NCI-H2171 treated with DMSO at 0.1 percent for 48 hours (cell line): ENCODE results near the gene BMP5.

Experiments
- DNase-seq: peaks from one replicate; lab custom pipeline; 2025; lab: John Stamatoyannopoulos, UW

BMP5 gene

DNA sequence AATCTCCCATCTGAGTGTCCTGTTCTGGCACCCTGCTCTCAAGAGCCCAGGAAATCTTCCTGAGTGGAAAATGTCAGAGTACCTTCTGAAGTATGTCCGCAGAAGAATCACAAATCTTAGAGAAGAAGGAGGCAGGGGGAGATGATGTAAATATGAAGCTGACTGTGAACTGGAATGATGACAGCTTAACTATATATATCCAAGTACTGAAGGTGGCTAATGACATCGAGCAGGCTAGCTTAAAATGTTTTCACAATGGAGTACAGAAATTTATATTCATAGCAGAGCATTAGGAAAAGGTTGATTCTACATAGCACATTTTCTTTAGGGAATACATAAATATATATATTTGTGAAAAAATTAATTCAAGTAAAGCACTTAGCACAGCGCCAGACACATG is 64.3 kb downstream of the BMP5 start:
- DNase-seq = no peak

DNA sequence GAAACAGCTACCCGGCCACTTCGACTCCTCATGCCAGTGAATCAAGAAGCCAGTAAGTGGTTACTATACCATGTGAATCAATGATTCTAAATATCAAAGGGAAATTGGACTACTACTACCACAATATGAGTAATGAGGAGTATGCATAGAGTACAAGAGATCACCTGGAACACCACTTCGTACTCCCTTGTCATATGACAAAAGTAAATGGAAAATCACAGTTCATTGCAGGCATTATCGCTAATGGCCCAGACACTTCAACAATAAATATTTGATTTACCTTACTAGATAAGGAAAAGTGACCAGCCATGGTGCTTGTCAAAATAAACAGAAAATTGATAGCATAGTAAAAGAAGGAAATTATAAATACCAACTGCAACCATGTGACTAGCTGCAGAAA is 73.1 kb downstream of the BMP5 start:
- no peak for DNase-seq

DNA sequence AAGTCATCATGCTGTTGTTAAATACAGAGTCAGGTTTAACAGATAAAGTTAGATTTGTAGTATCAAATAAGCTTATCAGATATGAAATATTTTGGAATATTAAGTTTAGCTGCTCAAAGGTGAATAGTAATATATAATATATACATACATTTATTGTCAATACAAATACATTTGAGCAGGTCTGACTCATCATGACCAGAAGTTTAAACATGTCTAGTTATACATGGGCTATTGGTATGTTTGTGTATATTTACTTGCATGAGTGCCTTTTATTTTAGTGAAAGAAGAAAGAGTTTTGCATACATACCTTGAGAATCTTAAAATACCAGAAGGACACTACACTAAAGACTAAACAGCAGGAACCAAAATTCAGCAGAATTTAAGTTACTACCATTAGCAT is 76.8 kb downstream of the BMP5 start:
- no peak for DNase-seq

DNA sequence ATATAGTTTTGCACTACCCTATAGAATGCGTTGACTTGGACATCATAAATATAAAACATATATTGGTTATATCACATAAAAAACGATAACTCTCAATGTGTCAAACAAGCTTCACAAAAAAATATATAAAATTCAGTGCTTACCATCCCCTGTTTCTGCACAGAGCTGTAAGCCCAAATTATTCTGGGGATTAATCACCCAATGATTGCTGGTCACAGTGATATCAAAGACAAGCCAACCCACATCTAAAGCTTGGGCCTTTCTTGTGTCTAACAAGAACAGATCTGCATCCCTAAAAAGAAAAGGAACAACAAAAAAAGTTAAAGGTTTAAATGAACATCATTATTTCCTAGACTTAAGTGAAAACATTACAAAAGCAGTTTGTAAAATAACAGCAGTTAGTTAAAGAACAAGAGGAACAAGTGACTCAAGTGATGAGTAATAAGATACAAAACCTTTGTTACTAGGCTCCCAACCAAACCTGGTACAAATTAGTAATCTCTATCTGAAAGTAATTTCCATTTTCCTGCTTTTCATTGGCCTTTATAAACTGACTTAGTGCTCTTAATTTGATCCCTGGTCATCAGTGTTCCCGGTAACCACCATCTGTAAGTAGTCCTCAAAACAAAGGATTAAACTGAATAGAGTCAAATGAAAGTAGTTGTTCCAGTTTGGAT is 81.1 kb downstream of the BMP5 start:
- DNase-seq = no peak

DNA sequence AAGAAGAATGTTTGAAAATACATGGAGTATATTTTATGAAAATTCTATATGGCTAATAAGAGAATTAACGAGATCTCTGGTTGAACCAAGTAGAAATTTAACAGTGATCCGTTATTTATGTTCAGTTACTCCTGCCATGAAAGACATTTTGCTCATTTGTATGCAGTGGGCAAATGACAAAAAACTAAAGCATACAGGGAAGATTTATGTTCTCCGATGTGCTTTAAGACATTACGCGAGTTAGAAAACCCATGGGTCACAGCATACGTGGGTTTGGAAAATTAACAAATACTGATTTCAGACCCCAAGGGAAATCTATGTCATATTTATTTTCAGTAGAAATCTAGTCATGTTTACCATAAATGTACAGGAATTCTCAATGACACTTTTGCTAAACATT is 90.1 kb downstream of the BMP5 start:
- no peak for DNase-seq

DNA sequence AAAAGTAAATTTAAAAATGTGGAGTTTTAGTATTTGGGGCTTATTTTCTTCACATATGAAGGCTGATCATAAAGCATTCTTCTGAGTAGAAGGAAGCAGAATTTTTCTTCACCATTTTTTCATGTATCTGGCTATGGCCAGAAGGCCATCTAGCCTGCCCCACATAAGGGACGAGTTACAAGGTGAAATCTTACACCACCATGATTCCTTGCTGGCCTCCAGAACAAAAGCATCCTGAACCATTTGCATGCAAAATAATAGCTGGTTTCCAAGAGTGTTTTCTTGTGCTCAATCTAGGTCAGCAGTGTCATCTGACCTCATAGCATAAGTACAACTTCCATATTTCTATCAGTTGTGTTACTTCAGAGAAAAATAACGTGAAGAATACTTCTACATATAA is 93.1 kb downstream of the BMP5 start:
- DNase-seq = no peak

DNA sequence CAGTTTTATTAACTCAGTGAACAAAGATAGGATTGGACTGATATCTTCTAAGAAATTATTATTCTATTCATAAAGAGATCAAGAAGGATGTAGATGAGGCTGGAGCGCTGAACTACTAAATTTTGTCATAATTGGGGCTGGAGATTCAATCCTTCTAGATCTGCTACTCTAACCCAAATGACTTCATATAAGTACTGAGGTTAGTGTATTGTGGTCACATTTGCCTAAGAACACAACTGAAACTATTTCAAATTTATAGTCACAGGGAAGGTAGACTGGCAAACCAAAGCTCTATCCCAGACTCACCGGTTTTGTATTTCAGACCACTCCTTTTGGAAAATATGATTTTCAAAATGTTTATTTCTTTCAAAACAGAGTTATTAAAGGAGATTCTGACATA is 96.7 kb downstream of the BMP5 start:
- DNase-seq = no peak

DNA sequence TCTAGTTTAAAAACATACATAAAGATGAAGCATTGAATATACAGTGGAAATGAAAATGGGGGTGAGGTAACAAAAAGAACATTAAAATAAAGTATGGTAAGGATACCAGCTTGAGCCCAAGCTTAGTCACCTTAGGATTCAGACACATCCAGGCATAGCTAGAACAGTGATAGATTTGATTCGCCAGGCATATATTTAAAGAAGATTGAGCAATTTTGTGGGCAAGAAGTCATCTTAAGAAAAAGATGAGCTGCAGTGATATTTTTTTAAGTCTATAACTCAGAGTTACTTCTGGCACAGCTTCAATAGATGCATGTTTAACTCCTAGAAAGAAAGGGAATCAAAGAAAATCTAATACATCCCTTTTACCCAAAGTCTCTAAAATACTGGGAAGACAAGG is 97.9 kb downstream of the BMP5 start:
- no peak for DNase-seq

DNA sequence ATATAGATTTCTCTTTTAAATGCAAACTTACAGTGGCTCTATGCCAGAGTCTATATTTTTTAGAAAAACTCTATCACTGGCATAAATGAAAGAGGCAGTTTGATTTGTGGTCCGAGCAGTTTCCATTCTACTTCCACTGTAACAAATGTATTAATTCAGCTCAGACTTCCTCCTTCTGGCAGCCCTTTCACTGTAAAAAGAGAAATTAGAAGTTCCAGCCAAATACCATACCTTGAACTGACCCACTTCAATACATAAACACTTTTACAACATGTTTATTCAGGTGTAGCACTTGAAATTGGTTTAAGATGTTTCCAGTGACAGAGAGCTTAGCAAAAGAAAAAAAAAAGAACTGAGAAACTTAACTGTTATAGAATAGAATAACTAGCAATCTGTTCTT is 99.3 kb downstream of the BMP5 start:
- no peak for DNase-seq

DNA sequence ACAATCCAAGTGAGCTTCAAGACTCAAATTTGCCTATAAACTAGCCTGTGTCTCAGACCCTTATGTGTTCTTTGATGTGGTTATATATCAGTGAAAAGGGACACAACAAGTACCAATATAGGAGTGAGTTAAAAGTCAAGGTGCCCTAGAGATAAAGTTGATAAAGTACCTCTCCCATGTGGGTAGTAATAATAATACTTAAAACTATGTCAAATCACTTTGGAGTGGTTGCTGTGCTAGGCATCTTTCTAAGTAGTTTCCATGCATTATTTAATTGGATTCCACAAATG is 100.4 kb downstream of the BMP5 start:
- DNase-seq = no peak

DNA sequence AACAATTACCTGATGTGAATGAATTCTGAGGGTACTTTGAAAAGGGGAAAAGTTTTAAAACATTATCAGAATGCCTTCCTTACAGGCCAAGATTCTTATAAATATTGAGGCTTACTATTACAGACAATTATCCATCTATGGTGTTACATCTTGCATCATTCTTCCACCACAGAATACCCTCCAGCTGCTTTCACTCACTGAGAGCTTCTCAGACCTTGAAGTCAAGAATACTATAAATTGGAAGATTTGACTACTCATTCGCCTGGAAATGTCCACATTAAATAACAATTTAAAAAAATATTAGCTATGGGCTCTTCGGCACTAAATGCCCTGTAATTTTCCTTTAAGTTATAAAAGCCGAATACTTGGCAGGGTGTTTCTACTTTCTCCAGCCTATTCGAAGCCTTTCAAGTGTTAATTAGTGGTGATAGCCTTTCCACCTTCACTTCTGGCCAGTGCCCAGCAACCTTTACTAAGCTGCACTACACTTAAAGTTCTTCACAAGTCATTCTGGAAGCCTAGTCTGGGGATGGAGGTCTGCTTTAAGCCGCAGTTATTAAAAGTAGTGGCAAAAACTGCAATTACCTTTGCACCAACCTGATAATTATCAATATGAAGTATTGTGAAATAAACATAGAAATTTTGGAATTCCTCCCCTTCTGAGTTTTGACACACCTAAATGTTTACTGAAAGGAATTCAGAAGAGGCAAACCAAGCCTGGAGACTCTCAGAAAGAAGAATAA is 100.9 kb downstream of the BMP5 start:
- no peak for DNase-seq

DNA sequence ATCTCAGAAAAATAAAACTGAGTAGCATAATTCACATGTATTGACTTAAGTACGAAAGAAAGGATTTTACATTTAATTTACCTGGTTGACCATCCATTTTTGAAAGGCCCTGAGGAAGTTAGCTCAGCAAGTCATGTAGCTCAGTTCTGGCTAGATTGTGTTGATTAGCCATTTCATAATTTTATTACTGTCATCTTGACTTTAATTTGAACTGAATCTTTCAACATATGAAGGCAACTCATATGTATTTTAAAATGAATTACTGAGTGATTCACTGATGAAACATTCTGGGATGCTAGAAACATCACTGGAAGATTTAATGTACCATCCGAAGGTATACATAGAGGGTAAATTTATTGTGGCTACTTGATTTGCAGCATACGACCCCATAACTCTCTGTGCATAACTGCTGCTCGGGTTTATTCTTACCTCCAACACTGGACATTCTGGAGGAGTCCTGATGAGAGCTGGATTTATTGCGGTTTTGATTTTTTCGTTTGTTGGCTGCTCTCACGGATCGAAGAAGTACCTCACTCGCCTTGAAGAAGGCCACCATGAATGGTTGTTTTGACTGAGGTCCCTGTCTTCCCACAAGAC is 101.7 kb downstream of the BMP5 start:
- no peak for DNase-seq

DNA sequence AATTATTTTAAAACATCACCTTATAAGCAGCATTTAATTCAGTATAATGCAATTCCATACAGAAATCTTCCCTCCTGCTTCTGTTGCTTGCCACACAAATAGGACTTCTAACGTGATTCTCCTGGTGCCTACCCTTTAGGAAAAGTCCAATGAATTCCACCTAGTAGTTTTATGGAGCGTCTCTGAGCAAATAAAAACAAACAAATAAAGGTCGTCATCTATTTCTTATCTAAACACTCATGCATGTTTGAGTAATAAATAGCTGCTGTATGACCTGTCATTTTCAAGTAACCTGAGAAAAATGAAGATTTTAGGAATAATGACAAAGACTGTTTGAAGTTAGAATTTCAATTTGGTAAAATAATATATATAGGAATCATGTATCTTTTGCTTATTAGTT is 102.7 kb downstream of the BMP5 start:
- DNase-seq = no peak

DNA sequence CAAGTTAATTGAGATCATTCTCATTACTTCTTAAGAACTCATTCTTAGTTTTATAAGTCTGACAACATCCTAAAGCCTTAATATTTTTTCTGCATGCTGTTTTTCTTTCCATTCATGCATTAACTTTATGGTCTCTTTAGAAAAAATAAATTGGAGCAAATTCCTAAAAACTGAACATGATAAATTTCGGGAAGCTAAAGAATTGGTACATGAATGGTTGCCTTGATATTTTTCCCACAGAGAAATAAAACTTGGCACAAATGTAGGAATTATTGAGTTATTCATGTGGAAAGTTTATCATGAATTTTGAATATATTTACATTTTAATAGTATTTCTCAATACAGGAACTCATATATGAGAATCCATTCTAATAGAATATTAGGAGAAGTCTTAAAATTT is 115.9 kb downstream of the BMP5 start:
- no peak for DNase-seq

DNA sequence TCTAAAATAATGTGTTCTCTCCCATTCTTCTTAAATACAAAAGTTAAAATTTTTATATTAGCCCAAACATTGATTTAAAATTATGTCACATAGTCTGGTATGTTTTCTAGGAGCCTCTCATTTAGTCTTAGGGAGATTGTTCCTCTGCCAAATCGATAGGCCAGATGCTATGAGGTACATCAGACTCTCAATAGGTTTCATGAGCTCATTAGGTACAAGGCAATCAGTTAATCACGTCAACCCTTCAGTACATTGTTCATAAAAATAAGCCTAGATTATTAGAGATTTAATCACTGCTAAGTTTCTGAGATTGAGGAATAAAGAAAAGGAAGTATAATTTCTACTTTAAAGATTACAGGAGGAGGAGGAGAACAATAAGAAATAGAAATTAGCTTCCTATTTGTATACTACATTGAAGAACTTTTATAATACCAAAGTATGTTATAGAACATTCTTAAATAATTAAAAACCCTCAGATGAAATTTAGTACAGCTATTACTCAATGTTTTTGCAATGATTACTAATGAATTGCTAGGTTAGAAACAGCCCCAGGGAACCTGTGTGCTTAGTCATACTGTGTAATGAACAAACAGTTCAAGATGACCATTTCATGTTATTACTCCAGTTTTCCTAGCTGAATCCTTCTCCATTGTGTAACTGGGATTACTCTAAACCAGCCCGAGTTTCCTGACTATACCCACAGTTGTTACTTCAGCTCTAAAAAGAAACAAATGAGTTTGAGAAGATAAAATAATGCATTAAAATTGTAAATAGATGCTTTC is 117.0 kb downstream of the BMP5 start:
- DNase-seq = no peak

DNA sequence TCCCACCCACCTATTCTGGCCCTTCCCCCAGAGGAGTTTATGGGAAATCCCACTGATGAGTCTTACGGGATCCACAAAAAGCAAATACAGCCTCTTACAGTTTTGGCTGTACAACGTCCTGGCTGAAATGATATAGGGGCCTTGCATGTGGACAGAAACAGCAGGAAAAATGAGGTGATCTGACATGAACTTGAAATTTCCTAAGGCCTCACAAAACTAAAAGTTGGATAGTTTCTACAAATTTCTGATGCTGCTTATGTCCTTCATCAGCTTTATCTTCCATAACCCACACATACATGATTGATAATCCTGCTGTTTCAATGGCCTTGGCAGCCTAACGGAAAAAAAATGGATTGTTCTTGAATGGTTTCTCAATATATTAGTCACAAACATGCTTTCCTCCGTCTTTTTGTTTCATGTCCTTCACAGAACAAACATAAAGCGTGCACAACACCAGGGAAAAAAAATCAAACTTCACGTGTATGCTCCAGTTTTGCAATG is 118.8 kb downstream of the BMP5 start:
- no peak for DNase-seq

DNA sequence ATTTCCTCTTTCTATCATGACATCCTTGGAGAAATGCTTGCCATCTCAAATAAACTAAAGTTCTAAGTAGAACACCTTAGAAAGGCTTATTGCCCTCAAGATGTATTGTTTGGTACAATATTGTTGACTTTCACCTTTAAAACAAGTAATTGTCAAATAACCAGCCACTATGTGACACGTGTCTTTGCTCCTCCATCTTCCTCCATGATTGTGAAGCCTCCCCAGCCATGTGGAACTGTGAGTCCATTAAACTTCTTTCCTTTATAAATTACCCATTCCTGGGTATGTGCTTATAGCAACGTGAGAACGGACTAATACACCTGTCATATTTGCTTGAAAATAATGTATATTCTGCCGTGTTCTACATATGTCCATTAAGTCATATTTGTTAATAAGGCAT is 126.5 kb downstream of the BMP5 start:
- no peak for DNase-seq

DNA sequence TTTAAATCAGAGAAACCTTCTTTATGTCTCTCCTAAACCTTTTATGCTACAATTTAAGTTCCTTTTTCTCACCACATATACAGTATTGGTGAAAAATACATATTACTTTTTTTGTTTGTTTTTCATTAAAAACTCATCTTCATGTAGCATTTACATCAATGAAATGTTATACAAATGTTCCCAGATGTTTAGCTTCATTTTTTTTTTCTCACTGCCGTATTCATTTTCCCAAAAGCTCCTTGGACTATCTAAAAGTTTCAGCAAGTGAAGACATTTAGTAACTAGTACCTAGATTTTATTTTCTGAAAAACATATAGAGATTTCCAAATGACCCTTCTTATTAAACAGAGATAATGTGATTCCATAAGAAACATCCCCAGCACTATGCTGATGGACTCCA is 128.9 kb downstream of the BMP5 start:
- no peak for DNase-seq

DNA sequence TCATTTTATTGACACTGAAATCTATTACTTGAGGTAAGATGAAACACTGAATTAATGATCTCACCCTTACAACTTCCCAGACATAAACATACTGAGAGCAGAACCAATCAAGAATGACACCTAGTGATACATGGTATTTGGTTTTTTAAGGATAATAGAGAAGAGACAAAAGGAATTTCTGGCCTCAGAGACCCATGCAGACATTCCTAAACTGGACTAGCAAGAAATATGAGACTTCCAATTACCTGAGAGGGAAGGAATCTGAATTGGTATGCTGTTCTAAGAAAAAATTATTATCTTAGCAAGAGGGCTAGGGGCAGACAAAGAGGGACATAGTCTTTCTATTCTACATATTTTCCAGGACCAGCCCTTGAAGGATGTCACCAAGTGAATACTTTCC is 141.1 kb downstream of the BMP5 start:
- DNase-seq = no peak

DNA sequence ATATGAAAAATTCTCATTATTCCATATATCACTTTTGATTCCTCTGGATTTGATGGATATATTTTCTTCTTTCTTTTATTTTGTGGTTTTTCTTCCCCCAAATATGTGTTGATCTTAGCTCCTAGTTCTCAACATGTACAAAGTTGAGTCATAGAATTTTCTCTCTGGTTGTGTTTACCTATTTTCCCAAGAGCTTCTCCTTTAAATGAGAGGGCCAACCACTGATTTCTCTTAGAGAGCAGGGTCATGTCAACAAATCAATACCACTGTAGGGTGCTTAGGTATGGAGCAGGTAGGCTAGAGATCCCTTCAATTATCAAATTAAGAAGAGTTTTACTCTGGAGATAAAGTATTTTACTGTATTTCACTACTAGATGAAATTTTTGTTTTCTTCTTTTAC is 145.7 kb downstream of the BMP5 start:
- no peak for DNase-seq

DNA sequence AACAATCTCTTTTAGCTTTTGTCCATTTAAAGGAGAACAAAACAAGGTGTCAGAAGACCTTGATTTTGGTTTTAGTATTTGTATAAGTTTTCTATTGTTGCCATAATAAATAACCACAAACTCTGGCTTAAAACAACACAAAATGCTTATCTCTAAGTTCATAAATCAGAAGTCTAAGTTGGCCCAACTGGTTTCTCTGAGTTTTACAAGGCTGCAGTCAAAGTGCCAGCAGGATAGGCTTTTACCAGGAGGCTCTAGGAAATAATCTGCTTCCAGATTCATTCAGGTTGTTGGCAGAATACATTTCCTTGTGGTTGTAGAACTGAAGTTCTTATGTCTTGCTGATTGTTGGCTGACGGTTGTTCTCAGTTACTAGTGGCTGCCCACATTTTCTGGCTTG is 149.2 kb downstream of the BMP5 start:
- DNase-seq = no peak

DNA sequence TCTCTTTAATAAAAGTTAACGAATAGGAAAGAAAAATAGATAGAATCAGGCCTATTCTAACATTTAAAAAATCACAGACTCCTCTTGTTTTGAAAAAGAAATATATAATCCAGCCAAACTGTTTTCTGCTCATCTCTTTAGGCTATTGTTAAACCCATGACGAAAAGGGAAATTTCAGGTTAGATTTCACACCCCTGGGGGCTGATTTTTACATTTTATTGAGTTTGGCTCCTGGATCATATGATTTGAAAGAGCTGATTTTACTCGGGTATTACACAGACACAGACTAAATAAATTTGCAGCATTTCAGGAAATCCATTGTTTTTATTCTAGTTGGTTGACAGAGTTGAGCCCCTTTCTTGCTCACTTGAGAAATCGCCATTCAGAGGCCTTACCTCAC is 160.6 kb downstream of the BMP5 start:
- no peak for DNase-seq

DNA sequence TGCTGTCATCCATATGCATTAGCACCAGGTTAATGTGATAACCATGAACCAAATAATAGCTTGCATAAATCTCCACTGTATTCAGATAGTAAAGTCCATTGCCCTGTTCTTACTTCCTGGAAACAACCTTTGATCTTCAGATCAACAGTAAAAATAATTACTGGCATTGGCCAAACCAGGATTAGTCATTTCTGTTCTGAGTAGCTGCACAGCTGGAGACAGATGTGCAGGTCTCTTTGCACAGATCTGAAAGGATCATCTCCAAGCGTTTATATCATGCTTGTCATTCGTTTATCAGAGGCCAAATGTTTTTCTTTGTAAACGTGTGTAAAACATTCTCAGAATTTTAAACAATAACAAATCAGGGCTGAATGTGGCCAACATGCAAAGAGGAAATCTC is 162.0 kb downstream of the BMP5 start:
- no peak for DNase-seq
